ENCODE data around the gene GRAMD4.

GRAMD4 gene

GRCh38 chr22:46577368-46578249 is 42.6 kb upstream of the GRAMD4 start:
- peaks cover 11% of the 10 kb centered on the region for H3K4me1 ChIP-seq (ENCODE audit: insufficient read depth, low read length)
- H3K27me3 ChIP-seq (ENCODE audit: insufficient read depth, low read length), result peaks cover 13% of the 10 kb centered on the region
- no peaks in the 10 kb centered on the region for H3K36me3 ChIP-seq (ENCODE audit: insufficient read depth, low read length)
- H3K9me3 ChIP-seq (ENCODE audit: insufficient read depth, low read depth, low read length), result no peaks in the 10 kb centered on the region
- no peak overlapping the region for H3K27ac ChIP-seq (ENCODE audit: low read depth, low read length)
- peak overlapping the region; percentile 67 for H3K4me3 ChIP-seq (ENCODE audit: low read length)
- WGBS, result 12% methylated on average over 65 of the region's 65 CpGs
- H3K9ac ChIP-seq (ENCODE audit: low read depth, low read length), result peak overlapping the region; percentile 71

- H3K9me3 ChIP-seq (ENCODE audit: insufficient read depth, low read depth, low read length), result no peaks in the 10 kb centered on the region
- H3K27me3 ChIP-seq (ENCODE audit: insufficient read depth, low read length), result peaks cover 13% of the 10 kb centered on the region
- no peak overlapping the region for H3K27ac ChIP-seq (ENCODE audit: low read depth, low read length)
- peak overlapping the region; percentile 67 for H3K4me3 ChIP-seq (ENCODE audit: low read length)
- 83% methylated on average over 9 of the region's 9 CpGs for WGBS
- H3K9ac ChIP-seq (ENCODE audit: low read depth, low read length), result no peak overlapping the region
- peaks cover 11% of the 10 kb centered on the region for H3K4me1 ChIP-seq (ENCODE audit: insufficient read depth, low read length)
- no peaks in the 10 kb centered on the region for H3K36me3 ChIP-seq (ENCODE audit: insufficient read depth, low read length)
Measured at GRCh38 chr22:46578251-46578823, 41.8 kb upstream of the GRAMD4 start.

GRCh38 chr22:46578824-46579561 is 41.2 kb upstream of the GRAMD4 start:
- Histone ChIP-seq H3K4me1 (ENCODE audit: insufficient read depth, low read length) (peaks cover 13% of the 10 kb centered on the region), H3K27me3 (ENCODE audit: insufficient read depth, low read length) (peaks cover 13% of the 10 kb centered on the region), H3K27ac (ENCODE audit: low read depth, low read length) (no peak overlapping the region), H3K4me3 (ENCODE audit: low read length) (no peak overlapping the region), H3K9ac (ENCODE audit: low read depth, low read length) (no peak overlapping the region), H3K36me3 (ENCODE audit: insufficient read depth, low read length) (no peaks in the 10 kb centered on the region), H3K9me3 (ENCODE audit: insufficient read depth, low read depth, low read length) (no peaks in the 10 kb centered on the region)
- WGBS, result 81% methylated on average over 15 of the region's 15 CpGs

- 88% methylated on average over 14 of the region's 14 CpGs for WGBS
- no peaks in the 10 kb centered on the region for H3K9me3 ChIP-seq (ENCODE audit: insufficient read depth, low read depth, low read length)
- H3K27ac ChIP-seq (ENCODE audit: low read depth, low read length), result no peak overlapping the region
- no peaks in the 10 kb centered on the region for H3K36me3 ChIP-seq (ENCODE audit: insufficient read depth, low read length)
- peaks cover 13% of the 10 kb centered on the region for H3K27me3 ChIP-seq (ENCODE audit: insufficient read depth, low read length)
- peaks cover 17% of the 10 kb centered on the region for H3K4me1 ChIP-seq (ENCODE audit: insufficient read depth, low read length)
- H3K4me3 ChIP-seq (ENCODE audit: low read length), result no peak overlapping the region
- 0 out of 2 replicates have a peak overlapping the region, but pooled peaks have one; percentile 16 for H3K9ac ChIP-seq (ENCODE audit: low read depth, low read length)
Measured at GRCh38 chr22:46579751-46580449, 40.3 kb upstream of the GRAMD4 start.

GRCh38 chr22:46580940-46581537 is 39.1 kb upstream of the GRAMD4 start:
- H3K4me3 ChIP-seq (ENCODE audit: low read length), result no peak overlapping the region
- H3K9ac ChIP-seq (ENCODE audit: low read depth, low read length), result no peak overlapping the region
- H3K27ac ChIP-seq (ENCODE audit: low read depth, low read length), result no peak overlapping the region
- H3K27me3 ChIP-seq (ENCODE audit: insufficient read depth, low read length), result peaks cover 12% of the 10 kb centered on the region
- H3K36me3 ChIP-seq (ENCODE audit: insufficient read depth, low read length), result no peaks in the 10 kb centered on the region
- no peaks in the 10 kb centered on the region for H3K9me3 ChIP-seq (ENCODE audit: insufficient read depth, low read depth, low read length)
- 85% methylated on average over 12 of the region's 13 CpGs for WGBS
- peaks cover 8% of the 10 kb centered on the region for H3K4me1 ChIP-seq (ENCODE audit: insufficient read depth, low read length)

- H3K27me3 ChIP-seq (ENCODE audit: insufficient read depth, low read length), result peaks cover 7% of the 10 kb centered on the region
- H3K4me1 ChIP-seq (ENCODE audit: insufficient read depth, low read length), result peaks cover 8% of the 10 kb centered on the region
- no peaks in the 10 kb centered on the region for H3K36me3 ChIP-seq (ENCODE audit: insufficient read depth, low read length)
- H3K9ac ChIP-seq (ENCODE audit: low read depth, low read length), result no peak overlapping the region
- H3K27ac ChIP-seq (ENCODE audit: low read depth, low read length), result no peak overlapping the region
- WGBS, result 87% methylated on average over 14 of the region's 14 CpGs
- H3K4me3 ChIP-seq (ENCODE audit: low read length), result no peak overlapping the region
- H3K9me3 ChIP-seq (ENCODE audit: insufficient read depth, low read depth, low read length), result no peaks in the 10 kb centered on the region
Measured at GRCh38 chr22:46581538-46582244, 38.5 kb upstream of the GRAMD4 start.

- Histone ChIP-seq H3K36me3 (ENCODE audit: insufficient read depth, low read length) (no peaks in the 10 kb centered on the region), H3K9ac (ENCODE audit: low read depth, low read length) (no peak overlapping the region), H3K27ac (ENCODE audit: low read depth, low read length) (no peak overlapping the region), H3K9me3 (ENCODE audit: insufficient read depth, low read depth, low read length) (no peaks in the 10 kb centered on the region), H3K4me3 (ENCODE audit: low read length) (no peak overlapping the region), H3K4me1 (ENCODE audit: insufficient read depth, low read length) (peaks cover 8% of the 10 kb centered on the region), H3K27me3 (ENCODE audit: insufficient read depth, low read length) (peaks cover 7% of the 10 kb centered on the region)
- WGBS, result 88% methylated on average over 14 of the region's 14 CpGs
Measured at GRCh38 chr22:46582281-46582933, 37.8 kb upstream of the GRAMD4 start.

- no peaks in the 10 kb centered on the region for H3K27me3 ChIP-seq (ENCODE audit: insufficient read depth, low read length)
- H3K4me1 ChIP-seq (ENCODE audit: insufficient read depth, low read length), result peaks cover 8% of the 10 kb centered on the region
- H3K9ac ChIP-seq (ENCODE audit: low read depth, low read length), result no peak overlapping the region
- WGBS, result 94% methylated on average over 11 of the region's 11 CpGs
- H3K9me3 ChIP-seq (ENCODE audit: insufficient read depth, low read depth, low read length), result no peaks in the 10 kb centered on the region
- H3K27ac ChIP-seq (ENCODE audit: low read depth, low read length), result no peak overlapping the region
- no peaks in the 10 kb centered on the region for H3K36me3 ChIP-seq (ENCODE audit: insufficient read depth, low read length)
- H3K4me3 ChIP-seq (ENCODE audit: low read length), result no peak overlapping the region
Measured at GRCh38 chr22:46583571-46583970, 36.6 kb upstream of the GRAMD4 start.

- Histone ChIP-seq H3K36me3 (ENCODE audit: insufficient read depth, low read length) (no peaks in the 10 kb centered on the region), H3K27ac (ENCODE audit: low read depth, low read length) (no peak overlapping the region; the same call in 1 of the 2 replicates), H3K27me3 (ENCODE audit: insufficient read depth, low read length) (no peaks in the 10 kb centered on the region), H3K4me1 (ENCODE audit: insufficient read depth, low read length) (peaks cover 8% of the 10 kb centered on the region), H3K9me3 (ENCODE audit: insufficient read depth, low read depth, low read length) (no peaks in the 10 kb centered on the region), H3K4me3 (ENCODE audit: low read length) (no peak overlapping the region), H3K9ac (ENCODE audit: low read depth, low read length) (no peak overlapping the region)
- 43% methylated on average over 42 of the region's 43 CpGs for WGBS
Measured at GRCh38 chr22:46584081-46584921, 35.9 kb upstream of the GRAMD4 start.
